ENCODE data around the gene ARHGEF2.

GRCh38 chr1:156004843-156005584 is 26.7 kb upstream of the ARHGEF2 start:
- TF ChIP-seq, protein P1, sequence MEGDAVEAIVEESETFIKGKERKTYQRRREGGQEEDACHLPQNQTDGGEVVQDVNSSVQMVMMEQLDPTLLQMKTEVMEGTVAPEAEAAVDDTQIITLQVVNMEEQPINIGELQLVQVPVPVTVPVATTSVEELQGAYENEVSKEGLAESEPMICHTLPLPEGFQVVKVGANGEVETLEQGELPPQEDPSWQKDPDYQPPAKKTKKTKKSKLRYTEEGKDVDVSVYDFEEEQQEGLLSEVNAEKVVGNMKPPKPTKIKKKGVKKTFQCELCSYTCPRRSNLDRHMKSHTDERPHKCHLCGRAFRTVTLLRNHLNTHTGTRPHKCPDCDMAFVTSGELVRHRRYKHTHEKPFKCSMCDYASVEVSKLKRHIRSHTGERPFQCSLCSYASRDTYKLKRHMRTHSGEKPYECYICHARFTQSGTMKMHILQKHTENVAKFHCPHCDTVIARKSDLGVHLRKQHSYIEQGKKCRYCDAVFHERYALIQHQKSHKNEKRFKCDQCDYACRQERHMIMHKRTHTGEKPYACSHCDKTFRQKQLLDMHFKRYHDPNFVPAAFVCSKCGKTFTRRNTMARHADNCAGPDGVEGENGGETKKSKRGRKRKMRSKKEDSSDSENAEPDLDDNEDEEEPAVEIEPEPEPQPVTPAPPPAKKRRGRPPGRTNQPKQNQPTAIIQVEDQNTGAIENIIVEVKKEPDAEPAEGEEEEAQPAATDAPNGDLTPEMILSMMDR (IDR thresholded peaks at IDR 0.05) = no peak
- no peak for TF ChIP-seq EZH2 (IDR thresholded peaks at IDR 0.05; ENCODE audit: borderline replicate concordance, insufficient read depth, low read depth, low read length, poor library complexity, severe bottlenecking)
